OCI-LY7 (cell line): ENCODE measurements around the gene LAMA1. TPM values are rescaled to one million over a fixed set of nuclear protein-coding genes. Genes with fewer than 3 reads are reported as not detected.

Experiments used
- BruUV-seq: library from RNA; stranded (reverse); fragments of 400-500 nt; replicated peaks from 2 replicates; lab custom pipeline; 2021; lab: Mats Ljungman, UMichigan
- CTCF ChIA-PET: fragments of 300-600 bp; sonication (Branson Sonifier 250); formaldehyde crosslinking; loops from one replicate; lab custom pipeline; 2022; ENCODE audit warnings: antibody characterized with exemption; ENCODE audit not compliant: unreplicated experiment; lab: Charles Lee
- POLR2A ChIA-PET: fragments of 300-600 bp; sonication (Branson Sonifier 250); formaldehyde crosslinking; loops from one replicate; lab custom pipeline; 2022; ENCODE audit warnings: antibody characterized with exemption; lab: Charles Lee
- DNase-seq: peaks from one replicate; pipeline ENCODE4 v3.0.0-alpha.2; 2015; ENCODE audit warnings: low spot score
- H2AFZ ChIP-seq: fragments of 200-600 bp; sonication (generic), shearing (Covaris generic); 2 replicates; pipeline ENCODE4 v1.6.1; 2014; ENCODE audit warnings: mild to moderate bottlenecking, antibody characterized with exemption, low read length, moderate library complexity
- H3K27ac ChIP-seq: fragments of 200-600 bp; sonication (generic); 2 replicates; pipeline ENCODE4 v1.5.1; 2014; ENCODE audit warnings: mixed run types, low read depth, mild to moderate bottlenecking, moderate library complexity, low read length, inconsistent platforms; ENCODE audit not compliant: poor library complexity, severe bottlenecking
- H3K36me3 ChIP-seq: fragments of 200-600 bp; sonication (generic); 2 replicates; pipeline ENCODE4 v1.6.1; 2014; ENCODE audit warnings: mild to moderate bottlenecking, antibody characterized with exemption, low read length, moderate library complexity, mixed read lengths; ENCODE audit not compliant: insufficient read depth
- H3K4me1 ChIP-seq: fragments of 200-600 bp; sonication (generic); 2 replicates; pipeline ENCODE4 v1.5.1; 2014; ENCODE audit warnings: mild to moderate bottlenecking, low read length; ENCODE audit not compliant: insufficient read depth, poor library complexity, severe bottlenecking
- H3K4me2 ChIP-seq: fragments of 200-600 bp; sonication (generic); 2 replicates; pipeline ENCODE4 v1.6.1; 2014; ENCODE audit warnings: mild to moderate bottlenecking, low read length
- H3K4me3 ChIP-seq: fragments of 200-600 bp; sonication (generic); 2 replicates; pipeline ENCODE4 v1.5.1; 2014; ENCODE audit warnings: mild to moderate bottlenecking, low read depth, low read length; ENCODE audit not compliant: poor library complexity, severe bottlenecking
- H3K79me2 ChIP-seq: fragments of 200-600 bp; sonication (generic); 2 replicates; pipeline ENCODE4 v1.6.1; 2016; ENCODE audit warnings: low read depth, mild to moderate bottlenecking, low read length, moderate library complexity, mixed read lengths; ENCODE audit not compliant: insufficient read depth
- H3K9me2 ChIP-seq: fragments of 200-600 bp; sonication (generic); 2 replicates; pipeline ENCODE4 v1.6.1; 2016; ENCODE audit warnings: mild to moderate bottlenecking, low read length, mixed read lengths; ENCODE audit not compliant: insufficient read depth
- H3K9me3 ChIP-seq: fragments of 200-600 bp; sonication (generic); 2 replicates; pipeline ENCODE4 v1.6.1; 2014; ENCODE audit warnings: mild to moderate bottlenecking, mixed run types, low read length, mixed read lengths
- H4K20me1 ChIP-seq: fragments of 200-600 bp; sonication (generic); 2 replicates; pipeline ENCODE4 v1.6.1; 2014; ENCODE audit warnings: mild to moderate bottlenecking, antibody characterized with exemption, low read length, moderate library complexity, mixed read lengths; ENCODE audit not compliant: insufficient read depth
- EZH2phosphoT487 ChIP-seq: fragments of 200-600 bp; sonication (generic); IDR thresholded peaks from 2 replicates; pipeline ENCODE4 v1.6.1; 2018; ENCODE audit warnings: low read depth, borderline replicate concordance, mild to moderate bottlenecking, mixed run types, antibody characterized with exemption, low read length, moderate library complexity, mixed read lengths
- intact Hi-C: fragments of 100-400 bp; cut with micrococcal nuclease; formaldehyde crosslinking; loops from one replicate; pipeline ENCODE4 v1.10.0; 2022; ENCODE audit not compliant: unreplicated experiment
- total RNA-seq, 2 experiments: library from RNA; depleted of rRNA in 1 of 2; stranded (reverse); fragments of >200 nt in 1 of 2; shearing (Covaris generic) in 1 of 2; gene quantifications; 2 replicates each; pipeline ENCODE4 v1.2.3, GENCODE V29; 2014 to 2022
- TF ChIP-seq, protein P1 (sequence below): fragments of 200-600 bp; sonication (generic); conservative IDR thresholded peaks from 2 replicates; pipeline ENCODE4 v1.5.1; 2014; ENCODE audit warnings: mild to moderate bottlenecking, antibody characterized with exemption, low read length, moderate library complexity, mixed read lengths

LAMA1 gene
- total RNA-seq, 2 experiments from 2014 or later: not detected

GRCh38 chr18:7037470-7037869 is 80.1 kb downstream of the LAMA1 start:
- no TSS peak for BruUV-seq
- Histone ChIP-seq H3K4me3 (no peak overlapping the region), H3K9me3 (no peaks in the 10 kb centered on the region), H3K79me2 (no peaks in the 10 kb centered on the region), H2AFZ (no peak overlapping the region), H3K9me2 (no peaks in the 10 kb centered on the region), H3K36me3 (no peaks in the 10 kb centered on the region), H4K20me1 (no peaks in the 10 kb centered on the region), H3K4me1 (no peaks in the 10 kb centered on the region), H3K27ac (no peak overlapping the region), H3K4me2 (no peak overlapping the region)
- no peak for DNase-seq
- POLR2A ChIA-PET: no interaction called here
- no peak for TF ChIP-seq EZH2phosphoT487
- TF ChIP-seq, protein P1, sequence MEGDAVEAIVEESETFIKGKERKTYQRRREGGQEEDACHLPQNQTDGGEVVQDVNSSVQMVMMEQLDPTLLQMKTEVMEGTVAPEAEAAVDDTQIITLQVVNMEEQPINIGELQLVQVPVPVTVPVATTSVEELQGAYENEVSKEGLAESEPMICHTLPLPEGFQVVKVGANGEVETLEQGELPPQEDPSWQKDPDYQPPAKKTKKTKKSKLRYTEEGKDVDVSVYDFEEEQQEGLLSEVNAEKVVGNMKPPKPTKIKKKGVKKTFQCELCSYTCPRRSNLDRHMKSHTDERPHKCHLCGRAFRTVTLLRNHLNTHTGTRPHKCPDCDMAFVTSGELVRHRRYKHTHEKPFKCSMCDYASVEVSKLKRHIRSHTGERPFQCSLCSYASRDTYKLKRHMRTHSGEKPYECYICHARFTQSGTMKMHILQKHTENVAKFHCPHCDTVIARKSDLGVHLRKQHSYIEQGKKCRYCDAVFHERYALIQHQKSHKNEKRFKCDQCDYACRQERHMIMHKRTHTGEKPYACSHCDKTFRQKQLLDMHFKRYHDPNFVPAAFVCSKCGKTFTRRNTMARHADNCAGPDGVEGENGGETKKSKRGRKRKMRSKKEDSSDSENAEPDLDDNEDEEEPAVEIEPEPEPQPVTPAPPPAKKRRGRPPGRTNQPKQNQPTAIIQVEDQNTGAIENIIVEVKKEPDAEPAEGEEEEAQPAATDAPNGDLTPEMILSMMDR: no peak
- CTCF ChIA-PET: no interaction called here
- intact Hi-C loops: no loop called here

GRCh38 chr18:7035807-7036206 is 81.8 kb downstream of the LAMA1 start:
- no peak overlapping the region for H3K4me2 ChIP-seq
- H3K4me1 ChIP-seq: no peaks in the 10 kb centered on the region

DNA sequence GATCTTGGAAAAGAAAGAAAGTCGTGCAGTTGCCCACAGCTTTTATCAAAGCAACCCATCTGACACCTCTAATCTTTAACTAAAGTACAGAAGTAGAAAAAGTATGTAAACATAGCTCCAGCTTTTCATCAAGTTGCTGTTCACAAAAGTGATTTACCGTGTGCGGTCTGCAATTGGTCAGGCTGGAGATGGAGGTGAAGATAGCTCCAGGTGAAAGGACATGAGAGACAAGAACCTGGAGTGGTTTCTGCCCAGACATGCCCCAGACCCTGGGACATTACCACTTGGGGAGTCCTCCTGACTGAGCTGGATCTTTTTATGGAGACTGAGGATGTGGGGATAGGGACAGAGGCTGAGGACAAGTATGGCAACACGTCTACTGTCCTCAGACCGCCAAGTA is 82.7 kb downstream of the LAMA1 start:
- H3K4me2 ChIP-seq: no peak overlapping the region
- H3K27ac ChIP-seq: no peak overlapping the region
- intact Hi-C loops: no loop called here
- CTCF ChIA-PET: no interaction called here
- no peaks in the 10 kb centered on the region for H3K4me1 ChIP-seq
- no peaks in the 10 kb centered on the region for H3K9me3 ChIP-seq
- DNase-seq: no peak
- POLR2A ChIA-PET: interaction anchor here (0.7 kb wide), 1 partner anchor 374 kb away, joined by 5 read pairs; no protein-coding TSS in a partner anchor
- no peaks in the 10 kb centered on the region for H3K79me2 ChIP-seq
- no peaks in the 10 kb centered on the region for H3K9me2 ChIP-seq
- no peak for TF ChIP-seq EZH2phosphoT487
- TF ChIP-seq, protein P1: no peak
- no peak overlapping the region for H2AFZ ChIP-seq
- no peaks in the 10 kb centered on the region for H3K36me3 ChIP-seq
- BruUV-seq: no TSS peak
- H4K20me1 ChIP-seq: no peaks in the 10 kb centered on the region
- H3K4me3 ChIP-seq: no peak overlapping the region

More at GRCh38 chr18:7035807-7036206, 81.8 kb downstream of the LAMA1 start:
- no peak for DNase-seq
- Histone ChIP-seq H3K9me2 (no peaks in the 10 kb centered on the region), H2AFZ (no peak overlapping the region), H3K27ac (no peak overlapping the region), H3K4me3 (no peak overlapping the region), H3K36me3 (no peaks in the 10 kb centered on the region), H4K20me1 (no peaks in the 10 kb centered on the region), H3K79me2 (no peaks in the 10 kb centered on the region), H3K9me3 (no peaks in the 10 kb centered on the region)
- BruUV-seq: no TSS peak
- intact Hi-C loops: no loop called here
- CTCF ChIA-PET: no interaction called here
- no peak for TF ChIP-seq EZH2phosphoT487
- TF ChIP-seq, protein P1: no peak
- POLR2A ChIA-PET: no interaction called here
